A673 (cell line): ENCODE results near the gene TLX1. TPM values are rescaled to one million over a fixed set of nuclear protein-coding genes. Genes with fewer than 3 reads are reported as not detected.

ENCODE experiments used
- BruUV-seq: library from RNA; stranded (reverse); fragments of 400-500 nt; replicated peaks from 2 replicates; lab custom pipeline; 2021; lab: Mats Ljungman, UMichigan
- CTCF ChIA-PET: fragments of 300-600 bp; sonication (Branson Sonifier 250); formaldehyde crosslinking; loops from one replicate; lab custom pipeline; 2022; ENCODE audit warnings: antibody characterized with exemption; lab: Charles Lee
- POLR2A ChIA-PET: fragments of 300-600 bp; sonication (Branson Sonifier 250); formaldehyde crosslinking; loops from one replicate; lab custom pipeline; 2022; ENCODE audit warnings: antibody characterized with exemption; ENCODE audit not compliant: low non-redundant PET; lab: Charles Lee
- DNase-seq: peaks from one replicate; pipeline ENCODE4 v3.0.0-alpha.2; 2015; ENCODE audit warnings: low spot score
- H3K27ac ChIP-seq: fragments of 200-600 bp; sonication (generic); 2 replicates; pipeline ENCODE4 v1.5.1; 2016; ENCODE audit warnings: mixed run types, low read depth, mild to moderate bottlenecking, mixed read lengths, antibody characterized with exemption, low read length; ENCODE audit not compliant: poor library complexity, severe bottlenecking
- H3K27me3 ChIP-seq: fragments of 200-600 bp; sonication (generic); replicated peaks from 2 replicates; pipeline ENCODE4 v1.6.1; 2017; ENCODE audit warnings: mixed run types, low read depth, mild to moderate bottlenecking, mixed read lengths, antibody characterized with exemption, low read length; ENCODE audit not compliant: insufficient read depth, poor library complexity
- H3K36me3 ChIP-seq: fragments of 200-600 bp; sonication (generic); 2 replicates; pipeline ENCODE4 v1.6.1; 2016; ENCODE audit warnings: mixed run types, mild to moderate bottlenecking, mixed read lengths, antibody characterized with exemption, low read length; ENCODE audit not compliant: insufficient read depth, poor library complexity, severe bottlenecking
- H3K4me1 ChIP-seq: fragments of 200-600 bp; sonication (generic); 2 replicates; pipeline ENCODE4 v1.6.1; 2017; ENCODE audit warnings: mixed run types, mild to moderate bottlenecking, mixed read lengths, antibody characterized with exemption, low read length; ENCODE audit not compliant: insufficient read depth, poor library complexity, severe bottlenecking
- H3K4me3 ChIP-seq: fragments of 200-600 bp; sonication (generic); 2 replicates; pipeline ENCODE4 v1.5.1; 2016; ENCODE audit warnings: low read depth, mixed run types, mild to moderate bottlenecking, mixed read lengths, low read length; ENCODE audit not compliant: poor library complexity, severe bottlenecking
- H3K9me3 ChIP-seq: fragments of 200-600 bp; sonication (generic); 2 replicates; pipeline ENCODE4 v1.6.1; 2016; ENCODE audit warnings: mixed run types, low read depth, mild to moderate bottlenecking, mixed read lengths, antibody characterized with exemption, low read length; ENCODE audit not compliant: poor library complexity, severe bottlenecking
- CTCF ChIP-seq: fragments of 300-800, 200-600 bp; sonication (generic); conservative IDR thresholded peaks from 2 replicates; pipeline ENCODE4 v1.5.1; 2017; ENCODE audit warnings: low read depth, mild to moderate bottlenecking, antibody characterized with exemption, low read length, moderate library complexity, mixed read lengths
- EZH2 ChIP-seq: fragments of 200-600 bp; sonication (generic); IDR thresholded peaks from 2 replicates; pipeline ENCODE4 v1.6.1; 2017; ENCODE audit warnings: borderline replicate concordance, low read depth, mild to moderate bottlenecking, mixed read lengths, antibody characterized with exemption, low read length; ENCODE audit not compliant: poor library complexity, severe bottlenecking
- intact Hi-C: fragments of 100-400 bp; cut with micrococcal nuclease; formaldehyde crosslinking; loops from one replicate; pipeline ENCODE4 v1.10.0; 2022; ENCODE audit not compliant: unreplicated experiment
- total RNA-seq: library from RNA; stranded (reverse); gene quantifications from 2 replicates; pipeline ENCODE4 v1.2.3, GENCODE V29; 2021

The TLX1 gene
- total RNA-seq, 1 experiment from 2014 or later = not detected

DNA sequence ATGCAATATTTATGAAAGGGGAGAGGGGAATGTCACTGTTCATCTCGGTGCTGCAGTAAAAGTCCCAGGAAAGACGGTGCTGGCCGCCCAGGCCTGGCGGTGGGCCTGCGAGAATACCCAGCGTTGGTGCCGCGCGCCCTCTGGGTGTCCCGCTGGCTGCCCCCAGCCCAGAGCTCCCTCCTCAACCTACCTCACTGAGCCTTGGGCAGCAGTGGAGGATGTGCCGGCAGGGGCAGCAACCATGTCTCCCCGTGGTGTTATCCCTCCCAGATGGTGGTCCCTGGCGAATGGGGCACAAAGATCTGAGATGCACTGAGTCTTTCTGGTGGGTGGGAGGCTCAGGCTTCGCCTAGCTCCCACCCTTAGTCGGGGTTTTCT lies 9.5 kb upstream of the TLX1 start:
- DNase-seq = no peak
- BruUV-seq = no TSS peak

GRCh38 chr10:101122270-101123084 lies 8.6 kb upstream of the TLX1 start:
- POLR2A ChIA-PET = no interaction called here
- no peak for DNase-seq
- intact Hi-C loops = no loop called here
- no TSS peak for BruUV-seq
- H3K27me3 ChIP-seq = peaks cover 72% of the 10 kb centered on the region
- no peak overlapping the region for H3K27ac ChIP-seq
- no peak for TF ChIP-seq EZH2
- no peak for TF ChIP-seq CTCF
- H3K36me3 ChIP-seq = no peaks in the 10 kb centered on the region
- H3K9me3 ChIP-seq = no peaks in the 10 kb centered on the region
- H3K4me1 ChIP-seq = no peaks in the 10 kb centered on the region
- CTCF ChIA-PET = interaction anchor here (0.7 to 2.6 kb wide), 2 partner anchors 20 to 55 kb away, joined by 3 to 10 read pairs; no protein-coding TSS in a partner anchor
- no peak overlapping the region for H3K4me3 ChIP-seq

More for the DNA sequence above, 9.5 kb upstream of the TLX1 start:
- peaks cover 64% of the 10 kb centered on the region for H3K27me3 ChIP-seq
- H3K4me3 ChIP-seq = no peak overlapping the region
- no peak overlapping the region for H3K27ac ChIP-seq
- intact Hi-C loops = no loop called here
- no peaks in the 10 kb centered on the region for H3K4me1 ChIP-seq
- ChIA-PET CTCF (no interaction called here), POLR2A (no interaction called here)
- TF ChIP-seq CTCF (no peak), EZH2 (no peak)
- no peaks in the 10 kb centered on the region for H3K9me3 ChIP-seq
- H3K36me3 ChIP-seq = no peaks in the 10 kb centered on the region

DNA sequence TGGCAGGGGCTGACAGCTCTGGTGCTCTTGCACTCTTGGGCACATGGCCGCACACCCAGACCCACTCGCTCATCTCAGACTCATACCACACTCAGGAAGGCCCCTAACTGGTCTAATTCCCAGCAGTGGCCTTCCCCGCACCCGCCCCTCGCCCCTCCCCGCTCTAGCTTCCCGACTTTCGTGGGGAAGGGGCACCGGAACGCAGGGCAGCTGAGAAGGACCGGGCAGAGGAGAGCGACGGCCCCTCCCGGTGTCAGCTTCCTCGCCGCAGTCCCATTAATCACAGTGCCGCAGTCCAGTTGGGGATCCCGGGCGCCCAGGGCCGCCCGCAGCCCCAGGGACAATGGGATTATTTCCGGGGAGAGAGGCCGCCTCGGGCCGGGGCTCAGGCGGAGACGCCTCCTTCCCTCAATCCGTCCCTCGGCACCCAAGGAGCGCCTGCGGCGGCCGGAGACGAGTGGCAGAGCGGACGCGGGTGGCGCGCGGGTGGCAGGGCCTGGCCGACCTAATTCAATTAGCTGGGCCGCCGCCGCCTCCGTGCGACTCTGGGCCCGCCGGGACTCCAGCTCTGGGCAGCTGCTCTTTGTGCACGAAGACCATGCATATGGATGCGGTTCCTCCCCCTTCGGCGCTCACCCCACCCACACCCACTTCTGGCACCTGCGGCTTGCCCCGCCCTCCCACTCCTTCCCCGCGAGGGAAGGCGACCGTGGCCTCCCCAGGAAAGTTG lies 7.8 kb upstream of the TLX1 start:
- no peaks in the 10 kb centered on the region for H3K4me1 ChIP-seq
- ChIA-PET POLR2A (no interaction called here), CTCF (interaction anchor here (0.7 to 2.6 kb wide), 2 partner anchors 19 to 56 kb away, joined by 3 to 10 read pairs; no protein-coding TSS in a partner anchor)
- no peaks in the 10 kb centered on the region for H3K36me3 ChIP-seq
- H3K4me3 ChIP-seq = peak overlapping the region; percentile 5
- H3K27me3 ChIP-seq = peaks cover 79% of the 10 kb centered on the region
- no peak for DNase-seq
- BruUV-seq = no TSS peak
- intact Hi-C loops = no loop called here
- TF ChIP-seq CTCF = no peak
- TF ChIP-seq EZH2 = peak; percentile 82
- no peaks in the 10 kb centered on the region for H3K9me3 ChIP-seq
- H3K27ac ChIP-seq = no peak overlapping the region
